HG03558 (cell line): ENCODE results near the gene INSIG1.

Experiments used
- ATAC-seq: cut with Tn5 transposase; IDR thresholded peaks from one replicate; pipeline ENCODE4 v1.9.1; 2021; ENCODE audit warnings: moderate number of reproducible peaks; ENCODE audit not compliant: unreplicated experiment; ENCODE audit errors: extremely low read depth

Gene INSIG1

GRCh38 chr7:155358948-155359712, 61.5 kb downstream of the INSIG1 start:
- no peak for ATAC-seq
